ENCODE results near the gene RPH3AL. TPM values are rescaled to one million over a fixed set of nuclear protein-coding genes. Genes with fewer than 3 reads are reported as not detected.

RPH3AL gene
- total and polyA plus RNA-seq, 10 of the 15 experiments (the other 5 are each of a cell fraction or from before 2014, with no cell fraction given), result 0.04 to 1.2 (median 0.47) TPM; not detected in 2

DNA sequence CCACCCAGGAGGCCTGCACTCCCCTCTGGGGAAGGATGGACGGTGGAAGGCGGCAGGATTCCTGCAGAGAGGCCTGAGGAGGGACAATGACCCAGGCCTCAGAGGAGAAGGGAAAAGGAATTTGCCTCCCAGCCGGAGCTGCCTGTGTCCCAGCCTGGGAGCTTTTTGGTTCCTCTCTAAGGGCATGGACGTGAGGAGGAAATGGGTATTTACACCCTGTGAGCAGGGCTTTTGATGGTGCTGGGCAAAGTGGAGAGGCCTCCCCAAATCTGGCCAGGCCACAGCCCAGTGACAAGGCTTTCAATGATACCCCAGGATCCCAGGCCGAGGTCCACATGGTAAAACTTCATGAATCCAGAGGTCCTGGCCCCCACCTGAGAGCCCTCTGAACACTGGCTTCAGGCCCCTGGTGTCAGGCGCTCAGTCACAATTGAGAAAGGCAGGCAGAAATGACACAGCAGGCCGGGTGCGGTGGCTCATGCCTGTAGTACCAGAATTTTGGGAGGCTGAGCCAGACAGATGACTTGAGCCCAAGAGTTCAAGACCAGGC lies 115.1 kb downstream of the RPH3AL start:
- H3K27ac ChIP-seq (ENCODE audit: control insufficient read depth, insufficient read depth), result no peak overlapping the region
- ChIA-PET RAD21 (ENCODE audit: unreplicated experiment) (no interaction called here), POLR2A (no interaction called here), SMC1A (ENCODE audit: uncharacterized antibody, unreplicated experiment) (no interaction called here), CTCF (interaction anchor here (0.5 kb wide), 1 partner anchor 33 kb away, joined by 3 read pairs; no protein-coding TSS in a partner anchor)
- no peak overlapping the region for H3K9ac ChIP-seq (ENCODE audit: control insufficient read depth, insufficient read depth, low read length)
- no peaks in the 10 kb centered on the region for H4K20me1 ChIP-seq (ENCODE audit: control insufficient read depth, insufficient read depth)
- no peaks in the 10 kb centered on the region for H3K36me3 ChIP-seq (ENCODE audit: control insufficient read depth in 2 of 2, insufficient read depth in 2 of 2, low read length in 1 of 2)
- BruUV-seq (replicated peaks), result no TSS peak
- no peaks in the 10 kb centered on the region for H3K9me3 ChIP-seq (replicated peaks; ENCODE audit: control insufficient read depth, insufficient read depth, low read length)
- no peak overlapping the region for H2AFZ ChIP-seq (ENCODE audit: control insufficient read depth, low read depth, low read length)
- intact Hi-C loops (cut with micrococcal nuclease; ENCODE audit: unreplicated experiment), result no loop called here
- no peak for TF ChIP-seq MYC (IDR thresholded peaks at IDR 0.05; ENCODE audit: insufficient read depth, insufficient read length, insufficient replicate concordance, low read length, severe bottlenecking)
- TF ChIP-seq SREBF2 (IDR thresholded peaks at IDR 0.05; ENCODE audit: low read length), result no peak
- TF ChIP-seq NFIC (IDR thresholded peaks at IDR 0.05; ENCODE audit: low read depth, low read length), result no peak
- TF ChIP-seq STAT1 (conservative IDR thresholded peaks at IDR 0.05), result no peak
- TF ChIP-seq CBFB (IDR thresholded peaks at IDR 0.05; ENCODE audit: low read depth), result no peak
- no peak for TF ChIP-seq SIN3A (IDR thresholded peaks at IDR 0.05; ENCODE audit: low read depth, low read length)
- TF ChIP-seq, protein P1, sequence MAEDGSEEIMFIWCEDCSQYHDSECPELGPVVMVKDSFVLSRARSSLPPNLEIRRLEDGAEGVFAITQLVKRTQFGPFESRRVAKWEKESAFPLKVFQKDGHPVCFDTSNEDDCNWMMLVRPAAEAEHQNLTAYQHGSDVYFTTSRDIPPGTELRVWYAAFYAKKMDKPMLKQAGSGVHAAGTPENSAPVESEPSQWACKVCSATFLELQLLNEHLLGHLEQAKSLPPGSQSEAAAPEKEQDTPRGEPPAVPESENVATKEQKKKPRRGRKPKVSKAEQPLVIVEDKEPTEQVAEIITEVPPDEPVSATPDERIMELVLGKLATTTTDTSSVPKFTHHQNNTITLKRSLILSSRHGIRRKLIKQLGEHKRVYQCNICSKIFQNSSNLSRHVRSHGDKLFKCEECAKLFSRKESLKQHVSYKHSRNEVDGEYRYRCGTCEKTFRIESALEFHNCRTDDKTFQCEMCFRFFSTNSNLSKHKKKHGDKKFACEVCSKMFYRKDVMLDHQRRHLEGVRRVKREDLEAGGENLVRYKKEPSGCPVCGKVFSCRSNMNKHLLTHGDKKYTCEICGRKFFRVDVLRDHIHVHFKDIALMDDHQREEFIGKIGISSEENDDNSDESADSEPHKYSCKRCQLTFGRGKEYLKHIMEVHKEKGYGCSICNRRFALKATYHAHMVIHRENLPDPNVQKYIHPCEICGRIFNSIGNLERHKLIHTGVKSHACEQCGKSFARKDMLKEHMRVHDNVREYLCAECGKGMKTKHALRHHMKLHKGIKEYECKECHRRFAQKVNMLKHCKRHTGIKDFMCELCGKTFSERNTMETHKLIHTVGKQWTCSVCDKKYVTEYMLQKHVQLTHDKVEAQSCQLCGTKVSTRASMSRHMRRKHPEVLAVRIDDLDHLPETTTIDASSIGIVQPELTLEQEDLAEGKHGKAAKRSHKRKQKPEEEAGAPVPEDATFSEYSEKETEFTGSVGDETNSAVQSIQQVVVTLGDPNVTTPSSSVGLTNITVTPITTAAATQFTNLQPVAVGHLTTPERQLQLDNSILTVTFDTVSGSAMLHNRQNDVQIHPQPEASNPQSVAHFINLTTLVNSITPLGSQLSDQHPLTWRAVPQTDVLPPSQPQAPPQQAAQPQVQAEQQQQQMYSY (CRISPR knock-in tag; IDR thresholded peaks at IDR 0.05), result no peak
- no peak for TF ChIP-seq SMARCA5 (IDR thresholded peaks at IDR 0.05)
- no peak overlapping the region for H3K4me3 ChIP-seq
- 52% methylated on average over 8 of the region's 8 CpGs for WGBS (ENCODE audit: insufficient coverage, insufficient replicate concordance, low lambda C conversion rate, missing lambda C conversion rate)
- no peaks in the 10 kb centered on the region for H3K79me2 ChIP-seq (ENCODE audit: control insufficient read depth, insufficient read depth, low read length)
- ATAC-seq, result no peak
- DNase-seq (ENCODE audit: low read depth, low spot score), result no peak
- no peak overlapping the region for H3K4me2 ChIP-seq (ENCODE audit: control insufficient read depth, insufficient read depth)
- in situ Hi-C loops (cut with MboI), result no loop called here
- peaks cover 6% of the 10 kb centered on the region for H3K4me1 ChIP-seq (ENCODE audit: control insufficient read depth, insufficient read depth, low read length)
- FAIRE-seq, result no peak
- no peaks in the 10 kb centered on the region for H3K27me3 ChIP-seq (replicated peaks in 1 of 2; ENCODE audit: control insufficient read depth in 2 of 2, insufficient read depth in 2 of 2, low read length in 1 of 2)
